Lower leg skin (tissue), 4 donors: ENCODE results near the gene RPS19. TPM values are rescaled to one million over a fixed set of nuclear protein-coding genes. Genes with fewer than 3 reads are reported as not detected.
"Not testable (repeated sequence)": the region's sequence is repeated elsewhere in the genome, so short reads cannot be mapped to it uniquely, and the experiment has no call there.

ENCODE experiments used
- DNase-seq, 2 donors: peaks; one replicate each; pipeline ENCODE4 v3.0.0-alpha.2; 2019; ENCODE audit warnings: low spot score in 2 of 2
- H3K4me3 ChIP-seq: fragments of 200-600 bp; sonication (generic); 2 replicates; pipeline ENCODE4 v1.5.1; 2017; ENCODE audit warnings: mild to moderate bottlenecking, low read depth; ENCODE audit not compliant: poor library complexity, severe bottlenecking
- CTCF ChIP-seq, 3 donors: fragments of 450-650 bp; IDR thresholded peaks; one replicate each; pipeline ENCODE4 v1.5.1; 2016; ENCODE audit warnings: antibody characterized with exemption in 3 of 3, mild to moderate bottlenecking in 3 of 3, moderate library complexity in 2 of 3
- POLR2A ChIP-seq, 2 donors: fragments of 450-650 bp; IDR thresholded peaks; one replicate each; pipeline ENCODE4 v1.6.1; 2016 to 2017; ENCODE audit warnings: antibody characterized with exemption in 2 of 2, mild to moderate bottlenecking in 1 of 2, moderate library complexity in 1 of 2
- WGBS, 2 donors: methylation state at CpG; one replicate each; pipeline ENCODE4 v1.1.5; 2018; 5-methylcytosine and 5-hydroxymethylcytosine counted together
- intact Hi-C: fragments of 100-400 bp; cut with DNase I; formaldehyde crosslinking; loops from one replicate; pipeline ENCODE4 v1.15.0; 2023; ENCODE audit warnings: low total_unique reads
- total RNA-seq, 4 donors: library from RNA; depleted of rRNA; stranded (reverse); fragments of >200 nt; gene quantifications; one replicate each; pipeline ENCODE4 v1.1.0, GENCODE V29; 2016

The RPS19 gene
- total RNA-seq, 4 donors from 2014 or later = 1,327 to 3,048 (median 2,121) TPM

GRCh38 chr19:41910992-41911888, 51.2 kb downstream of the RPS19 start:
- DNase-seq = no peak
- WGBS, 2 donors = 51 to 56% methylated on average over 13 of the region's 13 CpGs
- TF ChIP-seq POLR2A (IDR thresholded peaks at IDR 0.05) = no peak
- TF ChIP-seq CTCF (IDR thresholded peaks at IDR 0.05) = no peak
- intact Hi-C loops = no loop called here
- no peak overlapping the region for H3K4me3 ChIP-seq

DNA sequence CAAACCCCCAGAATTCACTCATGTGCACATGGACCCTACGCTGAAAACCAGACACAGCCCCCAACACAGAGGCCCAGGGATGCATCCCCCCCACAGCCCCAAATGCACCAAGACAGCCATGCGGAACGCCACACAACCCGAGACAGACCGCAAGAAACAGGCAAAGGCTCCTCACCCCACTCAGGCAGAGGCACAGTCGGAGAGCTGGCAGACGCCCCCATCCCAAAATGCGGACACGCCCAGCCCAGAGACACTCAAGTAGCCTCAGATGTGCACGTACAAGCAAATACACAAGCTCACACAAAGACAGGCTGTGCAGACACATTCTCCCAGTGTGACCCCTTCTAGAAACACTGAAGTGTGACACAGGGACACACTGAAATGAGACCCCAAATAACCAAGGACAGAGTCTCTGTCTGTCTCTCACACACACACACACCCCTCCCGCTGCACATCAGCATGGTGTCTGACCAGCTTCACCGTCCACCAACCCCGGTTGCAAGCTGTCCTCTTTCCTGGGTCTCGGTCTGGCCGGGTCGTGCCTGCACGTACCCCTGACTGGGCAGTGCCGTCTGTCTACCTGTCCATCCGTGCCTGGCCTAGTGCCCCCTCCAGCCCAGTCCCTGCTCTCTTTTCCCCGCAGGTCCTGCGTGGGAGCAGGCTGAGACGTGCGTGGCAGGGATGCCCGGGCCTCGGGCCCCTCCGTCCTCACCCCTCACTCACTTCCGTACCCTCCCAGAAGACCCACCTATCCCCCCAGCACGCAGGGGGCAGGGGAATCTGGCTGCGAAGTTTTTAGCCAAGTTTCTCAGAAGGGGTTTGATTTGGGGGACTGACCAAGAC, 52.1 kb downstream of the RPS19 start:
- no peak overlapping the region for H3K4me3 ChIP-seq
- intact Hi-C loops = no loop called here
- no peak for DNase-seq
- TF ChIP-seq POLR2A (IDR thresholded peaks at IDR 0.05) (no peak), CTCF (IDR thresholded peaks at IDR 0.05) (no peak)
- 9 to 14% methylated on average over 29 of the region's 29 CpGs for WGBS, 2 donors

DNA sequence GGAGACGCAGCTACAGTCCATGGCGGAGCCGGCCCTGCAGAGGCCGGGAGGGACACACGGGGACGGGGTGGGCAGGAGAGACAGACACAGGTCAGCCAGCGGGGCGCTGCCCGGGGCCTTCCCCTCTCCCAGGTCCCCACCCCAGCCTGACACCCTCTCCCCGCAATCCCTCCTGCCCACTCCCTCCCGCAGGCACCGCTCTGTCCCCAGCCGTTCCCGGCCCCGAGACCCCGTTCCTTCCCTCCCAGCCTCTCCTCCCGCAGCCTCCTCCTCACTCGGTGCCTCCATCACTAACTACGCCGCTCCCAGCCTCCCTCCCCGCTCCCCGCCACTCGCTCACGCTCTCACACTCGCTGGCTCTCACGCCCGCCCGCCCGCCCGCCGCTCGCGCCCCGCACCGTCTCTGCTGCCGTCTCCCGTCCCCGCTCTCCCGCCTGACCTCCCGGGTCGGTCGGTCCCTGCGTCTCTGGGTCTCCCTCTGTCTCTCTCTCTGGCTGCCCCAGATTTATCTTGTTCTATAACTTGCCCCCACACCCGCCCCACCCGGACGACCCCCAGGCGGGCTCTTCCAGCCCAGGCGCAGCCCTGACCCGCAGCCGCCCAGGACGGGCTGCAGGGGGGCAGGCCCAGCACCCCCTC, 53.0 kb downstream of the RPS19 start:
- DNase-seq = no peak
- intact Hi-C loops = no loop called here
- 2 to 3% methylated on average over 51 of the region's 51 CpGs for WGBS, 2 donors
- TF ChIP-seq CTCF (IDR thresholded peaks at IDR 0.05) (no peak), POLR2A (IDR thresholded peaks at IDR 0.05) (no peak)
- no peak overlapping the region for H3K4me3 ChIP-seq

DNA sequence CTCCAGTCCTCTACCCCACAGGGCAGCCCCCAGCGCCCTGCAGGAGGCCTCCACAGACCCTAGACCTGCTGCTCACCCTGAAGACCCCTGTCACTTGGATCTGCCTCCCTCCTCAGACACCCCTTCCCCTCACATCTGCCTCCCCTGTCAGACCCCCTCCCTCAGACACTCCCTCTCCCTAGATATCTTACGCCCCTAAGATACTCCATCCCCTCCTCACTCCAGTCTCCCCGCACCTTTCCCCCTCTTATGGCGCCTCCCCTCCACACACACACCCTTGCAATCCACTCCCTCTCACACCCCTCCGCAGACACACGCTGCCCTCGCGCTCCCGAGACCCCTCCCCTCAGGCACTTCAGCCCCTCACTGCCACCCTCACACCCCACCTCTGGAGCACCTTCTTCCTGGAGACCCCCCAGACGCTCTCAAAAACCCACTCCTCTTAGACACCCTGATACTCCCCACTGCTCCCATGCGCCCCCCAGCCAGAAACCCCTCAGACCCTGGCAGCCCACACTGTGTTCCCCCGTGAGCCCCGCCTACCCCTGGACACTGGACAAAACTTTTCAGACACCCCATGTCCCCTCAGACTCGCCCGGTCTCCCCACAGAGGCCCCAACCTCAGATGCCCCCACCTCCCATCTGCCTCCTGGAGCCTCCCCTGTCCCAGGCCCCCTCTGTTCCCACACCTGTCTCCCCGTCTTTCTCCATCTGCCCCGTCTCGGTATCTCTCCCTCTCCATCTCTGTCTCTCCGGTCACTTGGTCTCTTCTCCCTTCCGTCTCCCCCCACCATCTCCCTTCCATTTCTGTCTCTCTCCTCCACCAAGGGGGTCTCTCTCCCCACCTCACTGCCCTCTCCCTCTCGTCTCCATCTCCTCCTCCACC, 53.7 kb downstream of the RPS19 start:
- 7 to 10% methylated on average over 21 of the region's 21 CpGs for WGBS, 2 donors
- intact Hi-C loops = no loop called here
- TF ChIP-seq CTCF (IDR thresholded peaks at IDR 0.05) = no peak
- TF ChIP-seq POLR2A (IDR thresholded peaks at IDR 0.05) = no peak
- no peak overlapping the region for H3K4me3 ChIP-seq
- DNase-seq = no peak

DNA sequence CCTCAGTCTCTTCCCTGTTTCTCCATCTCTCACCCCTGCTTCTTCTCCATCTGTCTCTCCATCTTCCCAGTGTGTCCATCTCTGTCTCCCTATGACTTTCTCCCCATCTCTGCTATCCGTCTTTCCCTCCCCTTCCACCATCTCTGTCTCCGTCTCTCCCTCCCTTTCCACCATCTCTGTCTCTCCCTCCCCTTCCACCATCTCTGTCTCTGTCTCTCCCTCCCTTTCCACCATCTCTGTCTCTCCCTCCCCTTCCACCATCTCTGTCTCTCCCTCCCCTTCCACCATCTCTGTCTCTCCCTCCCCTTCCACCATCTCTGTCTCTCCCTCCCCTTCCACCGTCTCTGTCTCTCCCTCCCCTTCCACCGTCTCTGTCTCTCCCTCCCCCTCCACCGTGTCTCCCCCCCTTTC, 54.4 kb downstream of the RPS19 start:
- DNase-seq, H3K4me3 ChIP-seq, intact Hi-C loops: not testable (repeated sequence)
- WGBS, 2 donors = 3 to 11% methylated on average over 2 to 5 of the region's 5 CpGs
